NCI-H774 (cell line): Measurements from ENCODE around the gene ERICH6.
A peak's percentile ranks its signal among the peaks of the same experiment; 100 is the strongest.

Experiments
- DNase-seq: peaks from one replicate; lab custom pipeline; 2025; lab: John Stamatoyannopoulos, UW

The ERICH6 gene

DNA sequence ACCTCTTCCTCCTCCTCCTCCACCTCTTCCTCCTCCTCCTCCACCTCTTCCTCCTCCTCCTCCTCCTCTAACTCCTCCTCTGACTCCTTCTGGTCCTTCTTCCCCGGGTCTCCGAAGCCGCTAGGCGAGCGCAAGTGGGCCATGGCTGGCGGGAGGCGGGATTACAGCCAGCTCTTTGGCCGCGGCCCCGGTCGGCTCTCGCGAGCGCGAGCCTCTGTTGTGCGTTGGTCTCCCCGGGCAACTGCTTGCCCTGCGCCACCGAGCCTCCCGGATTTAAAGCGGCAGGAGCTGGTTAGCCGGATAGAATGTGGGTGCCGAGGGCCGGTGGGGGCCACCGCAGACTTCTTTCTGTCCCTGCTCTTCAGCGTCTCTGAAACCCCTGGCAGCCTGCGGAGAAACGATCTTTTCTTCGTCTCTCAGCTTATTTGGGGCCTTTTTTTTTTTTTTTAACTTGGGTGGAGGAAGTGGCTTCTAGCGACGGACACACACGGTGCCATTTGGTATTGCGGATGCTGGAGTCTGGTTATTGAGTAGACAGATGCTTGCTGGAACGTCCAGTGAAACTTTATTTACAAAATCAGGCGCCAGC, at the start of gene ERICH6:
ERICH6 (minus strand) TSS at position 165 of the 589 bp plus-strand sequence; CDS start at position 143, 22 bp downstream.
- DNase-seq, result peak; percentile 95

DNA sequence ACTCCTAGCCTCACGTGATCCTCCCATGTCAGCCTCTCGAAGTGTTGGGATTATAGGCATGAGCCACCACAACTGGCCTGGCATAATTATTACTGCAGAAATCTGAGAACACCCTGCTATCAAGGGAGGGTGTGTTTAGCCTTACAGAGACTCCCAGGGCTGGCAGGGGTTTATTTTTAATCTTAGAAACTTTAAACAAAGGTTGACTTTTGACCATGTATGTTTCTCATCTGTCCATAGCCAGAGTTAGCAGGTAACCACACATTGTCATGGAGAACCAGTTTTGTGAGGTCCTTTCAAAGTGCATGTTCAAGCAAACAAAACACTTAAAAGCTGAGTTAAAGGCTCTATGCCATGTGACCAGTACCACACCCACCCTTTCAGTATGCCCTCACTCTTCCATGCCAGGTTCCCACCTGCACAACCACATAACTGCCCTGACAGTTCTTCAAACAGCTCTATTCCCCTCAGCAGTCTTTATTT, 48.1 kb upstream of the ERICH6 start:
- DNase-seq, result peak; percentile 80

- no peak for DNase-seq
Measured at GRCh38 chr3:150749255-150749654, 45.5 kb upstream of the ERICH6 start.

DNA sequence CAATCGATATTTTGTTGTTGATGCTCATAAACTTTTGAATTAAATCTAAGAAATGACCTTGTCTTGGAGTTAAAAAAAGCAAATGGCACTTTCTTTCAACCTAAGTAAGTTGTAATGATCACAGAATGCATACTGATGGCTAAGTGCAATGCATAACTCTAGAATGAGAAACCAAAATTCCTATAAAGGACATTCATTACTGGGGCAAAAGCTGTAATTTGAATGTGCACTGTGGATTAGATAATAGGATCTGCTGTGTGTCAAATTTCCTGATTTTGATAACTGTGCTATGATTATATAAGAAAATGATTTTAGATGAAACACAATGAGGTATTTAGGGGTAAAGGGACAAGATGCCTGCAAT, 44.9 kb upstream of the ERICH6 start:
- no peak for DNase-seq

DNA sequence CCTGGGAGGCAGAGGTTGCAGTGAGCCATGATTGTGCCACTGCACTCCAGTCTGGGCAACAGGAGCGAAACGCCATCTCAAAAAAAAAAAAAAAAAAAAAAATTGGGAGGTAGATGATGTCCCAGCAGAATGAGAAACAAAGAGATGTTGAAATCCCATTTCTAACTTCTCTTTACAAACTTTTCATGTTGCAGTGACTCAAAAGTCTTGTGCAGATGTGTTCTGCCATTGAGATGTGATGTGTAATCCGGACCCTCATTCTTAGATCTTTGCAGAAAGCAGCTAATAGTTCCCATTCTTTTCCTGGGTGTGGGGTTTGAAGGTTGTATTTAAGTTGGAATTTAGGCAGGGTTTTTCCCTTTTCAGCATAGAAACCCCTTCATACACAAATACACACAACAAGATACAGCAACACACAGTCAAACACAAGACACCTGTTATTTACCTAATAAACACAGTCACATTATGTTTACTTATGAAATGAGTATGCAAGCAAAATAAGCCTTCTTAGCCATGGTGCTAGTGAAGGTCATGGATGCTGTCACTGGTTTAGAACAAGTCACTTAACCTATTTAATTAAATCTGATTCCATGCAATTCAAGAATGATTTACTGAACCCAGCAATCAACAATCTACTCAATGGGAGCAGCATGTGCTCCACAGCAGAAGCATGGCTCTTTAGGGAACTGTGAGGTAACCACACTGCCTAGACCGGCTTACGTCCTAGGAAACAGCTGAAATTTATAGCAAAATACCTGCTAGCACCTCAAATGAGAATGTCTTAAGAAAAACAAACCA, 44.4 kb upstream of the ERICH6 start:
- peak; percentile 81 for DNase-seq

GRCh38 chr3:150746791-150747590, 43.3 kb upstream of the ERICH6 start:
- DNase-seq, result no peak

- DNase-seq, result no peak
Measured at GRCh38 chr3:150745832-150746231, 42.1 kb upstream of the ERICH6 start.

- no peak for DNase-seq
Measured at GRCh38 chr3:150744919-150745211, 41.1 kb upstream of the ERICH6 start.

GRCh38 chr3:150744041-150744918, 40.6 kb upstream of the ERICH6 start:
- no peak for DNase-seq

DNA sequence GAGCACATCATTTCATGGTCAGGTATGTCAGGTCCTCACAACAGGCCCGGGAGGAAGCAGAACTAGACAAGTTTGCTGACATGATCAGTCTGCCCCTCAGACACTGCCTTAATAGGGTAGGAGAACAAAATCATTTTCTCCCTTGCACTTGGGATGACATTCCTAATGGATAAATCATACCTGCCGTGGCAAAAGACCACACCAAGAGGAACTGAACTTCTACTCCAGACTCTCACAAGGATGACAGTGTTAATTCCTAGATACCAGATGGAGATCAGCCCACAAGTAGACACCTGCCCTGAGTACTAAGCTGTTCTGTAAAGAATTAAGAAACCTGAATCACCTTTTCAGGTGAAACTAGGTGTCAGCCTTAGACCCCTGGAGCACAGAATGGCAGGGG, 39.8 kb upstream of the ERICH6 start:
- DNase-seq, result no peak

GRCh38 chr3:150742679-150743078, 39.0 kb upstream of the ERICH6 start:
- no peak for DNase-seq

DNA sequence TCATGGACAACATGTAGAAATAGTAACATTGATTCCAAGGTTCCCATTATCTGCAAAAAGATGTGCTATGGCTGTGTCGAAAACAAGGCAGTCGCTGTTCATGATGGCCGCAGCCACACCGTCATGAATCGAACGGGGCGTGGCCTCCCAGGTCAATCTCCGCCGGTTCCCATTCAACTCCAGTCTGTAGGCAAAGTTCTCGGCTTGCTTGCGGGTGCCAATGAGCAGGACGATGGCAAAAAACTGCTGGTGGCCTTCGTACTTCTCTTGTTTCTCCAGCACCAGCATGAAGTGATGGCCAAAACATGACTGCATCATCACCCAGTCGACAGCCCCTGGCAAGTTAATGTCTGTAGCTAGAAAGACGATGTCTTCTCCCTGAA, 38.4 kb upstream of the ERICH6 start:
- DNase-seq, result no peak

DNA sequence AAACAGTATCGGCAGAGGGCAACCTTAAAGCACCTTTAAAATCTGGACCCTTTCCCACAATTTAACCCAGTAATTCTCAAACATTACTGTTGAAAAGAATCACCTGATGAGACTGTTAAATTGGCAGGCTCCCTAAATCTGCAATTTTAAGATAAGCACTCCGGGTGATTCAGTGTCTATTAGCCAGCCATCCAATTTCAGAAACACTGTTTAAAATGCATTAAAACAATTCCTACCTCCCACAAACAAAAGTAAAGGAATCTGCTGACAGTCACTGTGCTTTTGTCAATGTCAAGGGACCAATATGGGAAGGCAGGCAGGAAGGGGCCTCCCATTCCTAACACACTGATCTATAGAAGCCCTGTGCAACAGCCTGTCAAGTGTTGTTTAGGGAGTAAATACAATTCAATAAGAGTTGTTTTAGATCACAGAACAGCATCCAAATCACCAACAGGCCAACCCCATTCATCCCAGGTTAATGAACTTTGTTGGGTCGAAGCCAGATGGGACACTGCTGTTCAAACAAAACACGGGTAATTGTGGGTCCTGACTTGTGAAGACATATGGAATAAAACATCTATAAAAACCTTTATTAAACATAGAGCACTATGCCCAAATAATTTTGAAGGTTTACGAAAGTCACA, 37.9 kb upstream of the ERICH6 start:
- no peak for DNase-seq

- no peak for DNase-seq
Measured at GRCh38 chr3:150740733-150741496, 37.2 kb upstream of the ERICH6 start.

DNA sequence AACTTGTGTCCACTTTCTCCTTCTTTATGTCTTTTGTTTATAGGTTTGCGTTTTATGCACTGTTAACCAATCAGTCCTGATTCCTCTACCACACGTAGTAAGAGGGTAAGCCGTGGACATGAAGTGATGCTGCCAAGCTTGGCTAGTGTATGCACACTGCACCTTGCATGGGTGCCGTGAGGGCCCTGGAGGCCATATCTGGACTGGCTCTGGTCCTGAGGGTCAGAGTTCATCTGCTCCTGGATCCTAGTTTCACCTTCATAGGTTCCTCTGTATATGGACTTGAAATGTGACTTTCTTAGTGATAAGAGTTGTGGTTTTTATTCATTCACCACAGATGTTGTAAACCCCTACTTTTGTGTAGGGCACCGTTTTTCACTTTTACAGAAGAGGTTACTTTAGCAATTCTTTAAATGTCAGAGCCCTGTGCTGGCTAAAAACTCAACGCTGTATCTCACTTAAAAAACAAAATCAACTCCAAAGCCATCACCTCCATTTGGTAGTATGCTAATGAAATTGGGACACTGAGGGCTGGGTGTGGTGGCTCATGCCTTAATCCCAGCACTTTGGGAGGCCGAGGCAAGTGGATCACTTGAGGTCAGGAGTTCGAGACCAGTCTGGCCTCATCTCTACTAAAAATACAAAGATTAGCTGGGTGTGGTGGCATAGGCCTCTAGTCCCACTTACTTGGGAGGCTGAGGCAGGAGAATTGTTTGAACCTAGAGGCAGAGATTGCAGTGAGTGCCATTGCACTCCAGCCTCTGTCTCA, 36.3 kb upstream of the ERICH6 start:
- DNase-seq, result no peak

DNA sequence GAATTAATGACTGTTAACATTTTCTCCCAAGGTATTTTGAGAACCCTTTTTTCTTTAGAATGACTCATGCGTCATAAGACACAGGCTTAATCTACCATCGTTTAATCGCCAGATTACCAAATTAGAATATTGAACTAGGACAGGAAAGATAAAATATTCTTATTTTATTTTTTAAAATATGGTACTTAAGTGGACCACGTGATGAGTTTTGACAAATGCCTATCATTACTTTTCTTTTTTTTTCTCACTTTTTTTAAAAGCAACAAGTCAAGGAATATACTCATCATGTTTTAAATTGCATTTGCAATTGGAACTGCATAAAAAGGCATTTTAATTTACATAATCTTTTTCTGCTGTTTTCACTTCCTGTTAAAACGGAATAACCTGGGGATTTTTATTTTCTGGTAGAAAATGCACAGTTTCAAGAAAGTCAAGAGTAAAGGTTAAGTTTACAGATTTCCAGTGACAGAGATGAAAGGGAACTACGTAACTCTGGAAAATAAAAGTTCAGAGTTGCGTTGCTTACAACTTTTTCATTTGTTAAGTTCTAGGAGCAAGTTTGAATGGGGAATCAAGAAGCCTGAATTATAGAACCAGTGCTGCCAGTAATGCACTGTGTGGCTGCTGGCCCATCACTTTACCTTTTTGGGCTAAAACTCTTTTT, 35.6 kb upstream of the ERICH6 start:
- DNase-seq, result no peak

DNA sequence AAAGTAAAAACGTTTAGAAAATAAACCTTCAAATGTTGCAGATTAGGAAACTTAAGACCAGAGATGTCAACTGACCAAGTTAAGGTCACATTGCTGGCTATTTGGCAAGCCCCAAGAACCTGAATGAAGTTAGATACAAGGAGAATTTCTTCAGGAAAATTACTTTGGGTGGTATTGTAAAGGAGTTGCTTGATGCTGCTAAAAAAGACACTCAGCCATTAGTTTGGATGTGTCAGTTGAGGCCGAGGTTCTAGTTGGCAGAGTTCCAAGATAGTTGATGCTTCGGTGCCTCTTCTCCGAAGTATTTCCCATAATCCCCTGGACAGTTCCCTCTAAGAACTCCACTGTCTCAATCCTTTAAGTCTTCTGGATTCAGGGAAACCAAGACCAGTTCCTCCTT, 35.0 kb upstream of the ERICH6 start:
- DNase-seq, result no peak

GRCh38 chr3:150737874-150738679, 34.4 kb upstream of the ERICH6 start:
- peak; percentile 47 for DNase-seq
